D341Med (cell line): ENCODE data around the gene CLEC4M.
"Not testable (repeated sequence)": the region's sequence is repeated elsewhere in the genome, so short reads cannot be mapped to it uniquely, and the experiment has no call there.

Experiments
- DNase-seq: peaks from one replicate; pipeline ENCODE4 v3.0.0; 2012; ENCODE audit warnings: low spot score

Gene CLEC4M

GRCh38 chr19:7742575-7742974 is 20.5 kb upstream of the CLEC4M start:
- DNase-seq, result peak; percentile 72

GRCh38 chr19:7742991-7743390 is 20.1 kb upstream of the CLEC4M start:
- DNase-seq, result peak; percentile 48

GRCh38 chr19:7743425-7743841 is 19.6 kb upstream of the CLEC4M start:
- no peak for DNase-seq

GRCh38 chr19:7744199-7744786 is 18.8 kb upstream of the CLEC4M start:
- no peak for DNase-seq

GRCh38 chr19:7744871-7745650 is 18.0 kb upstream of the CLEC4M start:
- no peak for DNase-seq

GRCh38 chr19:7746306-7746705 is 16.7 kb upstream of the CLEC4M start:
- not testable (repeated sequence) for DNase-seq

GRCh38 chr19:7746903-7747884 is 15.8 kb upstream of the CLEC4M start, which contains the start of gene CD209:
TSS of gene CD209 (minus strand) at chr19:7747534. CDS start at chr19:7747511, 23 bp downstream.
- no peak for DNase-seq

GRCh38 chr19:7748171-7748570 is 14.9 kb upstream of the CLEC4M start:
- DNase-seq, result no peak

GRCh38 chr19:7748756-7749155 is 14.3 kb upstream of the CLEC4M start:
- DNase-seq, result no peak

- no peak for DNase-seq
Observed at GRCh38 chr19:7751157-7751783, 11.8 kb upstream of the CLEC4M start.

- DNase-seq, result no peak
Observed at GRCh38 chr19:7756258-7756657, 6.8 kb upstream of the CLEC4M start.

GRCh38 chr19:7757358-7757757 is 5.7 kb upstream of the CLEC4M start:
- no peak for DNase-seq

- no peak for DNase-seq
Observed at GRCh38 chr19:7759156-7759555, 3.9 kb upstream of the CLEC4M start.

GRCh38 chr19:7763696-7764095 is 653 bp downstream of the CLEC4M start:
- no peak for DNase-seq

- DNase-seq, result not testable (repeated sequence)
Observed at GRCh38 chr19:7764157-7764556, 1.1 kb downstream of the CLEC4M start.

- DNase-seq, result not testable (repeated sequence)
Observed at GRCh38 chr19:7765043-7765442, 2.0 kb downstream of the CLEC4M start.

- DNase-seq, result no peak
Observed at GRCh38 chr19:7766535-7766934, 3.5 kb downstream of the CLEC4M start.

GRCh38 chr19:7767487-7767886 is 4.4 kb downstream of the CLEC4M start:
- DNase-seq, result no peak

GRCh38 chr19:7769171-7769570 is 6.1 kb downstream of the CLEC4M start:
- peak; percentile 82 for DNase-seq

GRCh38 chr19:7771072-7771471 is 8.0 kb downstream of the CLEC4M start:
- DNase-seq, result no peak

- no peak for DNase-seq
Observed at GRCh38 chr19:7772752-7773291, 9.8 kb downstream of the CLEC4M start.

GRCh38 chr19:7773841-7774240 is 10.8 kb downstream of the CLEC4M start:
- DNase-seq, result no peak
